NCI-H748 (cell line): ENCODE data around the gene ZNF547.
A peak's percentile ranks its signal among the peaks of the same experiment; 100 is the strongest.
"Not testable (repeated sequence)": the region's sequence is repeated elsewhere in the genome, so short reads cannot be mapped to it uniquely, and the experiment has no call there.

ENCODE experiments used
- DNase-seq: peaks from one replicate; lab custom pipeline; 2025; ENCODE audit not compliant: unreplicated experiment; lab: John Stamatoyannopoulos, UW

Gene ZNF547

DNA sequence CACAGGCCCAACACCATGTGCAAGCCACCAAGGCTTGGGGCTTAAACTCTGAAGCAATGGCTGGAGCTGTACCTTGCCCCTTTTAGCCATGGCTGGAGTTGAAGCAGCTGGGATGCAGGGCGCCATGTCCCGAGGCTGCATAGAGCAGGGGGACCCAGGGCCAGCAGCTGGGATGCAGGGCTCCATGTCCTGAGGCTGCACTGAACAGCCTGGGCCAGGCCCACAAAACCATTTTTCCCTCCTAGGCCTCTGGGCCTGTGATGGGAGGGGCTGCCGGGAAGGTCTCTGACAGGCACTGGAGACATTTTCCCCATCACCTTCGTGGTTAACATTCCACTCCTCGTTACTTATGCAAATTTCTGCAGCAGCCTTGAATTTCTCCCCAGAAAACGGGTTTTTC, 10.8 kb downstream of the ZNF547 start:
- no peak for DNase-seq

DNA sequence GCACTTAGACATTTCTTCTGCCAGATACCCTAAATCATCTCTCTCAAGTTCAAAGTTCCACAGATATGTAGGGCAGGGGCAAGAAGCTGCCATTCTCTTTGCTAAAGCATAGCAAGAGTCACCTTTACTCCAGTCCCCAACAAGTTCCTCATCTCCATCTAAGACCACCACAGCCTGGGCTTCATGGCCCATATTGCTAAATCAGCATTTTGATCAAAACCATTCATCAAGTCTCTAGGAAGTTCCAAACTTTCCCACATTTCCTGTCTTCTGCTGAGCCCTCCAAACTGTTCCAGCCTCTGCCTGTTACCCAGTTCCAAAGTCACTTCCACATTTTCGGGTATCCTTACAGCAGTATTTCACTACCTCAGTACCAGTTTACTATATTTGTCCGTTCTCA, 11.3 kb downstream of the ZNF547 start:
- DNase-seq = not testable (repeated sequence)

DNA sequence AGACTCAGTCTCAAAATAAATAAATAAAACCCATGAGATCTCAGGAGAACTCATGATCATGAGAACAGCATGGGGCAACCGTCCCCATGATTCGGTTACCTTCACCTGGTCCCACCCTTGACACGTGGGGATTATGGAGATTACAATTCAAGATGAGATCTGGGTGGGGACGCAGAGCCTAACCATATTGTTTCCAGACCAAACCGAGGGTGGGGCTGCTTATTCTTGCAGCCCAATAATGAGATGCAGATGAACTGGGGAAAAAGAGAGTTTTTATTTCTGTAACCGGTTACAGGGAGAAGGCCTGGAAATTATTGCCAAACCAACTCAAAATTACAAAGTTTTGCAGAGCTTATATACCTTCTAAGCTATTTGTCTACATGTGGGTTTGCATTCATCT, 12.8 kb downstream of the ZNF547 start:
- DNase-seq = no peak

DNA sequence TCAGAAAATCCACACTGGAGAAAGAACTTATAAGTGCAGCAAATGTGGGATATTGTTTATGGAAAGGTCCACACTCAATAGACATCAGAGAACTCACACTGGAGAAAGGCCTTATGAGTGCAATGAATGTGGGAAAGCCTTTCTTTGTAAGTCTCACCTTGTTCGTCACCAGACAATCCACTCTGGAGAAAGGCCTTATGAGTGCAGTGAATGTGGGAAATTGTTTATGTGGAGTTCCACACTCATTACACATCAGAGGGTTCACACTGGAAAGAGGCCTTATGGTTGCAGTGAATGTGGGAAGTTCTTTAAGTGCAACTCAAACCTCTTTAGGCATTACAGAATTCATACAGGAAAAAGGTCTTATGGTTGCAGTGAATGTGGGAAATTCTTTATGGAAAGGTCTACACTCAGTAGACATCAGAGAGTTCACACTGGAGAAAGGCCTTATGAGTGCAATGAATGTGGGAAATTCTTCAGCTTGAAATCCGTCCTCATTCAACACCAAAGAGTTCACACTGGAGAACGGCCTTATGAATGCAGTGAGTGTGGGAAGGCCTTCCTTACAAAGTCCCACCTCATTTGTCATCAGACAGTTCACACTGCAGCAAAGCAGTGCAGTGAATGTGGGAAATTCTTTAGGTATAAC, 14.3 kb downstream of the ZNF547 start:
- DNase-seq = no peak

DNA sequence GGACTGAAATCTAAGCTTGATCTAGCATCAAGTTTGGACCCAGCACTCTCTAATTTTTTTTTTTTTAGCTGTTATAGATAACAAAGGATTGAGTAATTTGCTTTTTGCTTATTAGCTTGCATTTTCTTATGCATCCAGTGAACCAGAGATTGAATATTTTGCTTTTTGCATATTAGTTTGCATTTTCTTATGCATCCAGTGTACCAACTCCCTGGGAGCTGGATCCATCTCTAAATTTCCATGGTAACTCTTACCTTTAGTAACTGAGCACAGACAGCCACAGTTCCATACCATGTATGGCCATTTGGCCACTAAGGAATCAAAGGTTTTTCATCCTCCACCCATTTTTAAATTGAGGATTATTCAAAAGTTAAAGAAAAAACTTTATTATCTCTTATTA, 17.6 kb downstream of the ZNF547 start:
- DNase-seq = no peak

DNA sequence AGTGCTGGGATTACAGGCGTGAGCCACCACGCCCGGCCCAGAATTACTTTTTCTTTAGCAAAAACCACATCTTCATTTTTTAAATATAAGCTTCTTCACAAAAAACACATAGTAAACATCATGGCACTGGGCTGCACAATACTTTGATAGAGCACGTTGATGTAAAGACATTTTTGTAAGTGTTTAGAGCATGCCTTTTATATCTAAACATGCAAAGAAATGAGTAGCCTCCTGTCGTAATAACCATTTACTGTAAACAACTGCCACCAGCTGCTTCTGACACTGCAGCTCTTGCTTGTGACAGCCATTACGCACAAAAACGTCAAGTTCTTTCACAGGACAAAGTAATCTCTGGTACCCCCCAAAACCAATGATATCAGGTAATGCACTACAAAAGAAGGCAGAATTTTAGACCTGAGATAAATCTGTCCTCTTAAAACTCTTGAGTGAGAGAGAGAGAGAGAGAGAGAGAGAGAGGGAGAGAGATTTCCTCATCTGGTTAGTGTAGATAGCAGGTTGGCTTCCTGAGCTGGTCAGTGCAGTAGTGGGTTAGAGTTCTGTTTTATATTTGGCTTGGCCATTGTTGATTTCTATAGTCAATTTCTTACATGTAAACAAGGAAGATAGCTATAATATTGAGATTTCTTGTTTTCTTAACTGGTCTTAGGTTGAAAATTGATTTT, 19.6 kb downstream of the ZNF547 start:
- DNase-seq = no peak

DNA sequence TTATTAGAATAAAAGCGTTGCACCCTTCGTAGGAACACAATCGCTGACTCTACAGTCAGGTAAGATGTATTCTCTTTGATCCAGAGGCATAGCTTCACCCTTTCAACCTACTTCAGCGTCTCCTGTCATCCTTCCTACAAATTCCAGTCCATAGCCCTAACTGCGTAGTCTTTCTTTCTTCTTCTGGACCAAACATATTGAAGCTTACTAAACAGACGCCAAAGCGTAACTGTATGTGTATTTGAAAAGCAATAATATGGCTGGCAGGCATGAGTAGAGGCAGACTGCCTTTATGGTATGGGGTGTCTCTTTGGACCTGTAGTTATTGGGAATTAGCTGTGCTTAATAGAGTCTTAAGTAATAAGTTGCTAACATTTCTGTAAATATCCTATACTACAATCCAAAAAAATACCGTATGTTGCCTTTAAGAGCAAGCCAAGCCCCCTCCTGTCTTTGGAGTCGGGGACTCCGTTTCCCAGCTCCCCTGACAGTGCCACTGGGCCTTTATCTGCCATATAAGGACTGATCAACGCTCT, 25.9 kb downstream of the ZNF547 start:
- DNase-seq = no peak

DNA sequence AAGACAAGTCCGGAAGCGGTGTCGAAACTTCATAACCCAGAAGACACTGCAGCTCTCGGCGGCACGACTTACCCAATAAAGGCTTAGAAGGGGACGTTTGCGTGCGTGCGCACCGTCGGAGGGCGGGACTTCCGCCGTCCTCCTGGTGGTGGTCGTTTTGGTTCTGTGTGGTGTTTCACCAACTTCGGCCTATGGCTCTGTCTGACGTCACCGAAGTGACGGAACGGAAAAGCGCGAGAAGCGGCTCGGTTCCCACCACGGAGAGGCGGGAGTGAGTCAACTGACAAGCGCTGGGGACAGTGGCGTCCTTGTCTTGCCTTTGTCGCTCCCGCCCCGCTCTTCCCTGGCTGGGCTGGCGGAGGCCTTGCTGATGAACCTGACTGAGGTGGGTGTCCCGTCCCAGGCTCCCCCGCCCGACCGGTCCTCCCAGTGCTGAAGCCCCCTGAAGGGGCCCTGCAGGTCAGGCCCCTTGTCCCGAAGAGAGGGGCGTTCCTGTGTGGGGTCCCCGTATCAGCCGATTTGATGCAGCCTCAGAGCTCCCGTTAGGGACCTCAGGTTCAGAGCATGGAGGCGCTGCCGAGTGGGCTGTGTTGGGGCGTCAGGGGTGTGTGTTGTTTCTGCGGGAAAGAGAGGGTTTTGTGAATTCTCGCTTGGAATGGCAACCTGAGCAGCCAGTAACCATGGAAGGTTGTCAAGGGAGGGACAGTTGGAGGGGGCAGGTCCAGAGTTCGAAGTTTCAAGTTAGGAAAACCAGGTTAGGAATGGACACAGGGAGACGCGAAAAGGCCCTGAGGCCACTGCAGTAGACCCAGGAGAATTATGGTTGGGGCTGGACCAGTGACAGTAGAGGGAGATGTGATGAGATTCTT, 26.6 kb downstream of the ZNF547 start, which contains the start of gene ZNF548:
Gene ZNF548, plus strand, starts transcription at position 125 of the 869 bp plus-strand sequence. Its CDS starts 246 bp downstream, at position 371.
- DNase-seq = peak; percentile 100

DNA sequence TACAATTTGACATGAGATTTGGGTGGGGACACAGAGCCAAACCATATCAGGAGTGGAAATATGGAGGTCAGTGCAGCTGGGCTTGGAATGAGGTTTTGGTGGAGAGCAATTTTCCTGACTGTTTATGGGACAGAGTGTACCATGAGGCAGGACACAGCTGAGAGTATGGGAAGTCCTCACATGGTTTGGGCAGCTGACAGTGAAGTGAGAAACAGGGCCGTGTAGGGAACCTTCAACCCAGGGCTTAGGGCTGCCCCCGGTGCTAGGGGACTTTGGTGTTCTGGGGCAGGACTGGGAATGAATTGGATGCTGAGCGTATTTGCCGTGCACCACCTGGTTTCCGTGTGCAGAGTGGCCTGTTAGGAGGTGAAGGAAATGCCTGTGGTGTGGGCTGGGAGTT, 32.4 kb downstream of the ZNF547 start:
- DNase-seq = no peak

DNA sequence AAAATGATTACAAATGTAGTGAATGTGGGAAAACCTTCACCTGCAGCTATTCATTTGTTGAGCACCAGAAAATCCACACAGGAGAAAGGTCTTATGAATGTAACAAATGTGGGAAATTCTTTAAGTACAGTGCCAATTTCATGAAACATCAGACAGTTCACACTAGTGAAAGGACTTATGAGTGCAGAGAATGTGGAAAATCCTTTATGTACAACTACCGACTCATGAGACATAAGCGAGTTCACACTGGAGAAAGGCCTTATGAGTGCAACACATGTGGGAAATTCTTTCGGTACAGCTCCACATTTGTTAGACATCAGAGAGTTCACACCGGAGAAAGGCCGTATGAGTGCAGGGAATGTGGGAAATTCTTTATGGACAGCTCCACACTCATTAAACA, 35.5 kb downstream of the ZNF547 start:
- no peak for DNase-seq

DNA sequence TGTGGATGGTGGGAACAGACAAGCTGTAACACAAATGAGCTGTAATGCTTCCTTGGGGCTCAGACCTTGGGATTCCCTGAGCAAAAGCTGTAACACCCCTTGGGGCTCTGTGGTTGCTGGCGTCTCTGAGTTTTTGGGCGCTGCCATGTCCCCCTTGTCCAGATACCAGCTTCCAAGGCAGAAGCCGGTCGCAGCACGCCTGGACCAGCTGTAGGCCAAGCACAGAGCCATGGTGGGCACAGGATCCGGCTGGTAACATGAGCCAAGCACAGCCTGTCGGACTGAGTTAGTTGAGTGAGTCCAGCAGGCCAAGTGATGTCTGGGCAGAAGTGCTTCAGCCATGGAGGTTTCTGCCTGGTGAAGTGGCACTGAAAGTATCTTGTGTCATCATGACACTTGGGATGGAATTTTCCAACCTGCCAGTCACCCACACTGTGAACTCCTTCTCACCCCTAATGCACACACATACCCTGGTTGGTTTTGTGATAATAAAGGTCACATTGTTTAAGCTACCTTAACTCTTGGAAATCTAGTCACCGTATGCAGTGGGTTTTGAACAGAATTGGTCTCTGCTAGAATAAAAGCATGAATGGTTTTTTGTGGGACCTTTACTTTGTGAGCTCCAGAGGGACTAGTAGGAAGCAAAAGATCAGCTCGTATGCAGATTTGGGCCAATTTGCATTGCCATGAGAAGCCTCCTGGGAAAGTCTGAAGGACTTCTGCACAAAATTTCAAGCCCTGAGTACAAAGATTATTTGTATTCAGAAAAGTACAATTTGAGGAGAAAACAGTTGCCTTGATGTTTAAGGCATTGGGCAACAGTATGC, 40.6 kb downstream of the ZNF547 start:
- DNase-seq = no peak

DNA sequence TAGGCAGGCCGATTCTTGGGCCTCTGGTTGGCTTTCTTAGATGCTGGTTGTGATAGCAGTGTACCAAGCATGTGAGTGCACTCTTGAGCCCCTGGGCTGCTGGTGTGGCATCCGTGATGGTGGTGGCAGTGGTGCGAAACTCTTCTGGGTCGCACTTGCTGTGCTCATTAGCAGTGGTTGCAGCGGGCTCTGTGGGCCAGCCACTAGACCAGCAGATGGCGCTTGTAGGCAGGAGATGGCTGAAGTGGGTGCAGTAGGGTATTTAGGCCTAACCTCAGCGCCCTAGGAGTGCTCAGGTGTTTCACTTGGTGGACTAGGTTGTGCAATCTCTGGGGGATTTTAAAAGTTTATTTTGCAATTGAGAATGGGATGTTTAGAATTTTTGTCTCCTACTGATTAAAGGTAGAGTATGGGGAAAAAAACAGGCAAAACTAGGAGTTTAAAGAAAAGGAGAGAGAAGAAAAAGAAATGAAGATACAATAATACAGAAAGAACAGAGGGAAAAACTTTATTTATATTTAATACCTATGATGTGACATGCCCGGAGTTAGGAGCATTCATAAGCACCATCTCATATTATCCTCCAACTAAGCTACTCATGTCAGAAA, 43.3 kb downstream of the ZNF547 start:
- DNase-seq = peak; percentile 84

DNA sequence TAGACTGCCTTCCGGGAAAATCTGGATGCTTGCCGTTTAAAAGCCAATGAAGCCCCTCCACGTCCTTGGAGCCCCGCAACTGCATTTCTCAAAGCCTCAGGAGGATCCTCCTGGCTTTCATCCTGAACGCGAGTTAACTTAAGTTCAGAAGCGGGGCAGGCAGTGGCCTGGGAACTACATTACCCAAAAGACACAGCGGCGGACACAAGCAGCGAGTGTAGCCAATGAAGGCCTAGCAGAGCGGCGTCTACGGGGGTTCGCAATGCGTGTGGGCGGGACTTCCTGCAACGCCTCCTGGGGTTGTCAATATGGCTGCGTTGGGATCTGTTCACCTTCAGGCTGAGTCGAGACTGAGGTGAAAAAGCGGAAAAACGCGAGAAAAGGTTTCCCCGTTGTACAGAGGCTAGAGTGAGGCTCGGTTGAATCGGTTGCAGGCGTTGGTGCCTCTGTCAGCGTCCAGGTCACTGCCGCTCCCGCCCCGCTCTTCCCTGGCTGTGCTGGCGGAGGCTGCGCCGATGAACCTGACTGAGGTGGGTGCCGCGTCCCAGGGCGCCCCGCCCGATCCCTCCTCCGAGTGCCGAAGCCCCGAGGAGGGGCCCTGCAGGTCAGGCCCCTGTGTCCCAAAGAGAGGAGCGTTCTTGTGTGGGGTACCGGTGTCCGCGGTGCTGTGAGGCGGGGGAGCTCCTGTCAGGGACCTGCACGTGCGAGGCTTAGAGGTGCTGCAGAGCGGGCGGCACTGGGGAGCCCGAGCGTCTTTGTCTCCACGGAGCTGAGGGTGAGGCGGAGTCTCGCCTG, 47.7 kb downstream of the ZNF547 start, which contains the start of gene ZNF17:
Gene ZNF17, plus strand, starts transcription at position 285 of the 795 bp plus-strand sequence. CDS start 2,455 bp downstream, outside the sequence.
- peak; percentile 97 for DNase-seq

DNA sequence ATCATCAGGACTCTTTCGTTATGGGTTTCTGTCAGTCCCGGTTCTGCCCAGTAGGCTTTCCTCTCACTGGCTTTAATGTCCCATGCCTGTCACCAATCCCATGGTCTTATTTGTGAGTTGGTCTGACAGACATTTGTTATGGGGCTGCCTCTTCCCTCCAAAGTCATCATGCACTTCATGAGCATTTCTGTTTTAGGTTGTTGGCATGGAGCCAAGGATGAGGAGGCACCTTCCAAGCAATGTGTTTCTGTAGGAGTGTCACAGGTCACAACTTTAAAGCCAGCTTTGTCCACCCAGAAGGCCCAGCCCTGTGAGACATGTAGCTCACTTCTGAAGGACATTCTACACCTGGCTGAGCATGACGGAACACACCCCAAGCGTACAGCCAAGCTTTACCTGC, 56.1 kb downstream of the ZNF547 start:
- no peak for DNase-seq

DNA sequence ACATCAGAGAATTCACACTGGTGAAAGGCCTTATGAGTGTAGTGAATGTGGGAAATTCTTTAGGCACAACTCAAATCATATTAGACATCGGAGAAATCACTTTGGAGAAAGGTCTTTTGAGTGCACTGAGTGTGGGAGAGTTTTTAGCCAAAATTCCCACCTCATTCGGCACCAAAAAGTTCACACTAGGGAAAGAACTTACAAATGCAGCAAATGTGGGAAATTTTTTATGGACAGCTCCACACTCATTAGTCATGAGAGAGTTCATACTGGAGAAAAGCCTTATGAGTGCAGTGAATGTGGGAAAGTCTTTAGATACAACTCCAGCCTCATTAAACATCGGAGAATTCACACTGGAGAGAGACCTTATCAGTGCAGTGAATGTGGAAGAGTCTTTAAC, 57.7 kb downstream of the ZNF547 start:
- no peak for DNase-seq
